Mucosa of descending colon (tissue), 3 donors: ENCODE results near the gene ARL15. TPM values are rescaled to one million over a fixed set of nuclear protein-coding genes. Genes with fewer than 3 reads are reported as not detected.
A peak's percentile ranks its signal among the peaks of the same experiment; 100 is the strongest.
"Not testable (repeated sequence)": the region's sequence is repeated elsewhere in the genome, so short reads cannot be mapped to it uniquely, and the experiment has no call there.

Experiments
- ATAC-seq: fragments of 200-7000 bp; cut with Tn5 transposase; one replicate; pipeline ENCODE4 v1.9.1; 2020; ENCODE audit warnings: mild to moderate bottlenecking, moderate library complexity
- DNase-seq, 3 donors: peaks; one replicate each; pipeline ENCODE4 v3.0.0-alpha.2; 2020
- H3K36me3 ChIP-seq: fragments of 200-600 bp; one replicate; pipeline ENCODE4 v1.8.0; 2021; ENCODE audit warnings: low read depth, mild to moderate bottlenecking
- H3K4me1 ChIP-seq: fragments of 200-600 bp; one replicate; pipeline ENCODE4 v1.8.0; 2021; ENCODE audit warnings: low read depth, mild to moderate bottlenecking
- H3K4me3 ChIP-seq: fragments of 200-600 bp; one replicate; pipeline ENCODE4 v1.8.0; 2021; ENCODE audit warnings: mild to moderate bottlenecking
- H3K9me3 ChIP-seq: fragments of 200-600 bp; one replicate; pipeline ENCODE4 v1.8.0; 2021; ENCODE audit warnings: mild to moderate bottlenecking
- intact Hi-C, 2 donors: fragments of 100-400 bp; cut with DNase I in 1 of 2; cut with micrococcal nuclease in 1 of 2; formaldehyde crosslinking; loops; one replicate each; pipeline versions ENCODE4 v1.11.0 to v1.11.1; 2022; cut with DNase I, micrococcal nuclease
- long read RNA-seq, 2 donors: library from polyadenylated mRNA; unstranded; transcript quantifications; one replicate each; pipeline ENCODE4 v2.0.0, GENCODE V29; 2019 to 2021
- total RNA-seq, 3 donors: library from RNA; stranded (reverse); fragmentation: NEBNext Ultra II Directional in 2 of 3; extraction: Animal tissue kit (Norgen Biotek cat#: 25700) in 2 of 3; gene quantifications; one replicate each; pipeline versions ENCODE4 v1.2.1 to v1.2.4, GENCODE V29; 2021 to 2023
- TF ChIP-seq, protein P1 (sequence below): fragments of 200-600 bp; IDR thresholded peaks from one replicate; pipeline ENCODE4 v1.8.0; 2022; ENCODE audit warnings: antibody characterized with exemption, mild to moderate bottlenecking
- donor health status: DM: no; HTN: no; CAD: no; lungs with moderate emphysema.
- donor health status: DM: no; HTN: no; CAD: no.
- donor health status: DM: no; HTN: yes; CAD: no.

ARL15 gene
- 10 to 100 TPM; 21.2 to 34.8 (median 30.1) TPM for total RNA-seq
- long read RNA-seq, donor 1, partial matches to known transcripts, result 0 of 4 reads
- long read RNA-seq, donor 1, other reads (novel, unspliced or antisense), result 2 of 4 reads
- long read RNA-seq, donor 2, partial matches to known transcripts, result 0 of 2 reads
- long read RNA-seq, donor 2, other reads (novel, unspliced or antisense), result 2 of 2 reads

DNA sequence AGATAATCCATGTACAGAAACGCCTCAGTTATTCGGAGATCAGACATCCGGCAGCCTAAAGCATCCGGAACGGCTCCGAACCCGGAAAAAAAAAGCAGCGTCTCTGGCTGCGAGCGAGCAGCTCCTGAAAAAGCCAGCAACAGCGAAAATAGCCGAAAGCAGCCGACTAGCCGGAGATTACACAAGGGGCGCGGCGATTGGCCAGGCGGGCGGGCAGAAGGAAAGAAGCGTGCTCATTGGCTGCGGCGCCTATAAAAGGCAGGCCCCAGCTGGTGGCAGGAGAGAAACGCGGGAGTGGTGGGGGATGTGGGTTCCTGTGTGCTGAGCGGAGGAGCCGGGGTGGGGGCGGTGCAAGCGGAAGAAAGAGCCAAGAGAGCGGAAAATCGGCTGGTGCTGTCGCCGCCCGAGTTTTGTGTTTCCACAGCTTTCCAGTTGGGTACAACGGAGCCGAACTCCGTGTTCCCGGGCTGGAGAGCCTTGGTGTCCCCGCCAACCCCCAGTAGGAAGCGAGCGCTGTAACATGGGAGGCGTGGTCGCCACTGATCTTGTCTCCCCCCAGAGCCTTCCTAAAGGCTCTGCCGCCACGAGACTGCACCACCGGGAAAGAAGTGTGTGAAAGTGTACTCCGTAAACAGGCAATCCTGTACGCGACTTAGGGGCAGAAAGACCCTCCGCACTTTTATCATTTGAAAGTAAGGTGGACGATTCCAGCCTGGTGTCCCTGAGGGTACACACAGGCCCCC lies at the start of gene ARL15:
Gene ARL15 (minus strand): TSS at position 141 of the 743 bp plus-strand sequence.
- intact Hi-C loops, result no loop called here
- TF ChIP-seq, protein P1, sequence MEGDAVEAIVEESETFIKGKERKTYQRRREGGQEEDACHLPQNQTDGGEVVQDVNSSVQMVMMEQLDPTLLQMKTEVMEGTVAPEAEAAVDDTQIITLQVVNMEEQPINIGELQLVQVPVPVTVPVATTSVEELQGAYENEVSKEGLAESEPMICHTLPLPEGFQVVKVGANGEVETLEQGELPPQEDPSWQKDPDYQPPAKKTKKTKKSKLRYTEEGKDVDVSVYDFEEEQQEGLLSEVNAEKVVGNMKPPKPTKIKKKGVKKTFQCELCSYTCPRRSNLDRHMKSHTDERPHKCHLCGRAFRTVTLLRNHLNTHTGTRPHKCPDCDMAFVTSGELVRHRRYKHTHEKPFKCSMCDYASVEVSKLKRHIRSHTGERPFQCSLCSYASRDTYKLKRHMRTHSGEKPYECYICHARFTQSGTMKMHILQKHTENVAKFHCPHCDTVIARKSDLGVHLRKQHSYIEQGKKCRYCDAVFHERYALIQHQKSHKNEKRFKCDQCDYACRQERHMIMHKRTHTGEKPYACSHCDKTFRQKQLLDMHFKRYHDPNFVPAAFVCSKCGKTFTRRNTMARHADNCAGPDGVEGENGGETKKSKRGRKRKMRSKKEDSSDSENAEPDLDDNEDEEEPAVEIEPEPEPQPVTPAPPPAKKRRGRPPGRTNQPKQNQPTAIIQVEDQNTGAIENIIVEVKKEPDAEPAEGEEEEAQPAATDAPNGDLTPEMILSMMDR, result no peak
- Histone ChIP-seq H3K9me3 (no peaks in the 10 kb centered on the region), H3K36me3 (no peaks in the 10 kb centered on the region), H3K4me1 (peaks cover 10% of the 10 kb centered on the region), H3K4me3 (peak within 1 kb of the TSS; percentile 81)
- DNase-seq (peak; percentile 98 to 99 (median 98)), ATAC-seq (peak; percentile 95)

DNA sequence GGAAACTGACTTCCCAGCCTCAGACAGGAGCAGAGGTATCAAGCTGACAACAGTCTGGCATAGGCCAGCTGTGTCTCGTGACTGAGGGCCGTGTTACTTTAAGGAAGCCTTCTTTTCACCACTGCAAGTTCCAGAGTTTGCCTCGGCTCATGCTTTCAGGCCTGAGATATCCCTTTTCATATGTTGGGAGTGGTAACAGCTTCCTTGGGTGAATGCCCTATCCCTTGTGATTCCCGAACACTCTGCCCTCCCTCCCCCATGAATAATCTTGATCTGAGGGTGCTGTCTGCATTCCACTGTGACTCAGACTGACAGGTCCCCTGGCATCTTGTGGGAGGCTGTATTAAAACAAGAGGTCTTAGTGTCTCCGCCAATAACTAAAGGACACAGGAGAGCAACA lies 49.7 kb upstream of the ARL15 start:
- H3K9me3 ChIP-seq, result no peaks in the 10 kb centered on the region
- peak; percentile 21 for ATAC-seq
- peaks cover 8% of the 10 kb centered on the region for H3K4me1 ChIP-seq
- DNase-seq, result no peak
- TF ChIP-seq, protein P1, result no peak
- no peaks in the 10 kb centered on the region for H3K36me3 ChIP-seq
- H3K4me3 ChIP-seq, result no peak overlapping the region
- intact Hi-C loops, result no loop called here

DNA sequence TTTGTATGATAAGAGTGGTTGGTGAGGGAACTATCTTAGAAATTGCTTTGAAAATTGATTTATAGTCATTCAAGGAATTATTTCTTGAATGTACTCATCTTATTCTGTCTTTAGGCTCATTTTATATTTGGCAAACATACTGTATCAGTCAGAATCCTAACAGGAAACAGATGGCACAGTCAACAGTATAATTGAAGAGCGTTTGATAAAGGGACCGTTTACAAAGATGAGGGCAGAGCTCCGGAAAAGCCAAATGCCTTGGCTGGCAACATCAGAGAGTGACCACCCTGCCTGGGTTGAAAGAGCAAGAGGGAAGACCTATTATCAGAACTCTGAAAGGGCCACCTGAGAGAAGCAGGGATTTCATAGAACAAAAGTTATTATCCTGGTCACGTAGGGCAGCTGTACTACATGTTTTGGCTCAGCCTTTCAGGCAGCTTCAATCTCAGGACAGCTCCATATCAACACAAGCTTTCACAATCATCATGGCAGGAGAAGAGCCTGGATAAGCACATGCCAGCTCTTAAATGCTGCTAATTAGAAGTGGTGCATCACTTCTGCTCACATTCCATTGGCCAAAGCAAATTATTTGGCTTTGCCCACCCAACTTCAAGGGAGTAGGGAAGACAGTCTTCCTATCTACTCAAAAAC lies 47.2 kb upstream of the ARL15 start:
- peaks cover 8% of the 10 kb centered on the region for H3K4me1 ChIP-seq
- H3K9me3 ChIP-seq, result peaks cover 11% of the 10 kb centered on the region
- intact Hi-C loops, result no loop called here
- no peaks in the 10 kb centered on the region for H3K36me3 ChIP-seq
- no peak overlapping the region for H3K4me3 ChIP-seq
- no peak for ATAC-seq
- DNase-seq, result no peak
- TF ChIP-seq, protein P1, result no peak

DNA sequence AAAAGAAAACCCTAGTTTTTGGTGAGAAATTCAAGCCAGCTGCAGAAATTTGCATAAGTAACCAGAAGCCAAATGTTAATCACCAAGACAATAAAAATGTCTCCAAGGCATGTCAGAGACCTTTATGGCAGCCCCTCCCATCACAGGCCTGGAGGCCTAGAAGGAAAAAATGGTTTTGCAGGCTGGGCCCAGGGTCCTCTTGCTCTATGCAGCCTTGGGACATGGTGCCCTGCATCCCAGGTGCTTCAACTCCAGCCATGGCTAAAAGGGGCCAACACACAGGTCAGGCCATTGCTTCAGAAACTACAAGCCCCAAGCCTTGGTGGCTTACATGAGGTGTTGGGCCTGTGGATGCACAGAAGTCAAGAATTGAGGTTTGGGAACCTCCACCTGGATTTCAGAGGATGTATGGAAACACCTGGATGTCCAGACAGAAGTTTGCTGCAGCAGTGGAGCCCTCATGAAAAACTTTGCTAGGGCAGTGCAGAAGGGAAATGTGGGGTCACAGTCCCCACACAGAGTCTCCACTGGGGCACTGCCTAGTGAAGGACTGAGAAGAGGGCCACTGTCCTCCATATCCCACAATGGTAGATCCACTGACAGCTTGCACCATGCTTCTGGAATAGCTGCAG lies 43.7 kb upstream of the ARL15 start:
- H3K9me3 ChIP-seq, result peaks cover 11% of the 10 kb centered on the region
- DNase-seq, H3K4me3 ChIP-seq, ATAC-seq, H3K4me1 ChIP-seq, intact Hi-C loops, H3K36me3 ChIP-seq: not testable (repeated sequence)

DNA sequence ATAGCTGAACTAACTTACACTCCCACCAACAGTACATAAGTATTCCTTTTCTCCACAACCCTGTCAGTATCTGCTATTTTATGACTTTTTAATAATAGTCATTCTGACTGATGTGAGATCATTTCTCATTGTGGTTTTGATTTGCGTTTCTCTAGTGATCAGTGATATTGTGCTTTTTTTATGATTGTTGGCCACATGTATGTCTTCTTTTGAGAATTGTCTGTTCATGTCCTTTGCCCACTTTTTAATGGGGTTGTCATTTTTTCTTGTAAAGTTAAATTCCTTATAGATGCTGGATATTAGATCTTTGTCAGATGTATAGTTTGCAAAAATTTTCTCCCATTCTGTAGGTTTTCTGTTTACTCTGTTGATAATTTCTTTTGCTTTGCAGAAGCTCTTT lies 42.2 kb upstream of the ARL15 start:
- peaks cover 11% of the 10 kb centered on the region for H3K9me3 ChIP-seq
- ATAC-seq, intact Hi-C loops, H3K4me3 ChIP-seq, DNase-seq, H3K36me3 ChIP-seq, H3K4me1 ChIP-seq: not testable (repeated sequence)

DNA sequence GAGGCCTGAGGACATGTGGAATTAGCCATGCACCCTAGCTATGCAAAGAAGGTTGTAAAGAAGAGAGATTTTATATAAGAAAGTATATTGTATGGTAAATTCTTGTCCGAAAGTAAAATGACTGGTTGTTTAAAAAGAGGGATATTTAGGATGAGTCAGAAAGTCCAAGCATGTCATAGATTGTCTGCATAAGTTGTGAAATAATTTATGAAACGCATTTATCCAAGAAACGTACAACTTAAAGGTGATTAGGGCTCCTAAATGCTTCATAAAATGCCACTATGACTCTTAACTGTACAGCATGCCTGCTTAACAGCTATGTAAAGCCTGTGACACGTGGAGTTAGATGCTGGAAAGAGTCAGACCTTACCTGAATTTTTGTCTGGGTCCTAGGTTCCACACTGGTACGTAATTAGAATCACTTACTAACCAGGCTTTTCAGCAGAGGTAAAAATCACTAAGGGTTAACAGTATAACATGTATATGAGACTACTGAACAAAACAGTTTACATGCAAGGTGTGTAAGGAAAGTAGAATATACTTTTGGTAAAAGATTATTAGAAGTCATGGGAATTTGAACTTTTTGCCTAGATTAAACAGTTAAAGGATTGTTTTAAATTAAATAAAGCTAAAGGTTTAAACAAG lies 37.0 kb upstream of the ARL15 start:
- no peak for ATAC-seq
- intact Hi-C loops, result no loop called here
- peaks cover 7% of the 10 kb centered on the region for H3K9me3 ChIP-seq
- H3K4me3 ChIP-seq, result no peak overlapping the region
- DNase-seq, result no peak
- H3K4me1 ChIP-seq, result no peaks in the 10 kb centered on the region
- TF ChIP-seq, protein P1, result no peak
- no peaks in the 10 kb centered on the region for H3K36me3 ChIP-seq
